ENCODE data around the gene C19orf33.

The C19orf33 gene

DNA sequence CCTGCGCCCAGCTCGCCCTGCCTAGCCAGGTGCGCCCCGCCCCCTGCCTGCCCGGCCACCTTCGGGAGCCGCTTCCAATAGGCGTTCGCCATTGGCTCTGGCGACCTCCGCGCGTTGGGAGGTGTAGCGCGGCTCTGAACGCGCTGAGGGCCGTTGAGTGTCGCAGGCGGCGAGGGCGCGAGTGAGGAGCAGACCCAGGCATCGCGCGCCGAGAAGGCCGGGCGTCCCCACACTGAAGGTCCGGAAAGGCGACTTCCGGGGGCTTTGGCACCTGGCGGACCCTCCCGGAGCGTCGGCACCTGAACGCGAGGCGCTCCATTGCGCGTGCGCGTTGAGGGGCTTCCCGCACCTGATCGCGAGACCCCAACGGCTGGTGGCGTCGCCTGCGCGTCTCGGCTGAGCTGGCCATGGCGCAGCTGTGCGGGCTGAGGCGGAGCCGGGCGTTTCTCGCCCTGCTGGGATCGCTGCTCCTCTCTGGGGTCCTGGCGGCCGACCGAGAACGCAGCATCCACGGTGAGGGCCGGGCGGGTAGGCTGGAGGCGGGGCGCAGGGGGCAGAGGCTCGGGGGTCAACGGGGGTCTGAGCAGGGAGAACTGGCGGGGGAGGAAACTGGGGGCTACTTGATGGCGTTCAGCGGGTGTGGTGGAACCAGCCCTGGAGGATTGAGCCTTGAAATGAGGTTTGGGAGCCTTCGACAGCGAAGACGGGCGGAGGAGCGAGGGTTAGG, 39.4 kb upstream of the C19orf33 start, which contains the start of gene SPINT2:
Gene SPINT2 (plus strand): TSS at position 88 of the 727 bp plus-strand sequence. CDS start 320 bp downstream, at position 408.
- peak; percentile 91 for DNase-seq
- Histone ChIP-seq H4K8ac (ENCODE audit: low read depth, low read length) (no peak within 1 kb of the TSS), H3K27ac (ENCODE audit: low read depth, low read length) (peak within 1 kb of the TSS; percentile 84), H3K4me1 (ENCODE audit: control insufficient read depth, low read depth, low read length) (peaks cover 21% of the 10 kb centered on the region), H2BK5ac (ENCODE audit: low read length) (peak within 1 kb of the TSS; percentile 67), H3K79me1 (ENCODE audit: low read length) (peaks cover 11% of the 10 kb centered on the region), H3K27me3 (ENCODE audit: insufficient read depth, low read length, poor library complexity) (no peaks in the 10 kb centered on the region), H3K79me2 (ENCODE audit: control insufficient read depth, insufficient read depth, low read length) (peaks cover 44% of the 10 kb centered on the region), H2AK5ac (ENCODE audit: low read length) (peak within 1 kb of the TSS; percentile 79), H3K4me2 (ENCODE audit: low read length) (peak within 1 kb of the TSS; percentile 83), H3K56ac (ENCODE audit: low read length) (peak within 1 kb of the TSS; percentile 96), H3K36me3 (ENCODE audit: control insufficient read depth, insufficient read depth, low read length) (no peaks in the 10 kb centered on the region), H3K23ac (ENCODE audit: low read length) (peak within 1 kb of the TSS; percentile 94), H3K9ac (ENCODE audit: low read length) (peak within 1 kb of the TSS; percentile 93), H3K4ac (ENCODE audit: low read depth, low read length) (peak within 1 kb of the TSS; percentile 57), H2BK120ac (ENCODE audit: low read depth, low read length) (no peak within 1 kb of the TSS), H4K5ac (ENCODE audit: low read length) (no peak within 1 kb of the TSS), H3K4me3 (ENCODE audit: low read length) (peak within 1 kb of the TSS; percentile 78), H2BK15ac (replicated peaks; ENCODE audit: low read depth) (no peak within 1 kb of the TSS), H3K18ac (ENCODE audit: low read length) (peak within 1 kb of the TSS; percentile 83)
- no CpG with 5 or more reads among the region's 78 CpGs for WGBS (ENCODE audit: extremely low coverage, insufficient coverage, low lambda C conversion rate)

DNA sequence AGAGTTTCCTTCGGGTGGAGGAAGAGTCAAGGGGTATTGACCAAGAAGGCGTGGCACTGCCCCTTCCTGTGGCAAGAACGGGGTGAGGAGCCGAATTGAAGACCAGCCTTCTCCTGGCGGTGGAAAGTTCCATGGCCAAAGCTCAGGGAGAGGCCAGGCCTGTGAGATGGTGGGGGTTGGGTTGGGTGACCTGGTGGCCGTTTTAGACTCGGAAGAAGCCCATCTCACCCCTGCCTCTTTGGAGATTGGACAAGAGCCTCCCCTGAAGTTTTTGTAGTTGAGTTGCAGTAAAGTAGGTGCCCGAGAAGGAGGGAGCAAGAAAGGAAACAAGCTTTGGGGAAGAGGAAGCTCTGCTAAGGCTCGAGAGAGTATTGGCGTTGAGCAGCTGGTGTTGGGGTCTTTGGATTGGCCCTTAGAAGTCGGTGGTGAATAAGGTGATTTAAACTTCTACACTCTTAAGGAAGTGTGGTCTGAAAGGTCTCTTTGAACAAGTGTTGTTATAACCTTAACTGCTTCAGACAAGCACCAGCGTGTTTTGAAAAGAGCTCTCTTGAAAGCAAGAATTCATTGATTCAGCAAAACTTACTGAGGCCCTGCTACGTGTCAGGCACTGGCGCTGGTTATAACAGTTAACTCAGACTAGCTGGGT, 38.7 kb upstream of the C19orf33 start:
- H2BK15ac ChIP-seq (replicated peaks; ENCODE audit: low read depth): no peak overlapping the region
- H2AK5ac ChIP-seq (ENCODE audit: low read length): peak overlapping the region; percentile 79
- H3K4me3 ChIP-seq (ENCODE audit: low read length): peak overlapping the region; percentile 78
- DNase-seq: peak; percentile 72
- WGBS (ENCODE audit: extremely low coverage, insufficient coverage, low lambda C conversion rate): no CpG with 5 or more reads among the region's 14 CpGs
- peaks cover 23% of the 10 kb centered on the region for H3K4me1 ChIP-seq (ENCODE audit: control insufficient read depth, low read depth, low read length)
- peak overlapping the region; percentile 57 for H3K4ac ChIP-seq (ENCODE audit: low read depth, low read length)
- H3K18ac ChIP-seq (ENCODE audit: low read length): peak overlapping the region; percentile 83
- peak overlapping the region; percentile 83 for H3K4me2 ChIP-seq (ENCODE audit: low read length)
- H3K56ac ChIP-seq (ENCODE audit: low read length): peak overlapping the region; percentile 96
- H4K5ac ChIP-seq (ENCODE audit: low read length): no peak overlapping the region
- peak overlapping the region; percentile 94 for H3K23ac ChIP-seq (ENCODE audit: low read length)
- peaks cover 46% of the 10 kb centered on the region for H3K79me2 ChIP-seq (ENCODE audit: control insufficient read depth, insufficient read depth, low read length)
- H3K36me3 ChIP-seq (ENCODE audit: control insufficient read depth, insufficient read depth, low read length): no peaks in the 10 kb centered on the region
- peak overlapping the region; percentile 67 for H2BK5ac ChIP-seq (ENCODE audit: low read length)
- no peaks in the 10 kb centered on the region for H3K27me3 ChIP-seq (ENCODE audit: insufficient read depth, low read length, poor library complexity)
- no peak overlapping the region for H2BK120ac ChIP-seq (ENCODE audit: low read depth, low read length)
- peak overlapping the region; percentile 93 for H3K9ac ChIP-seq (ENCODE audit: low read length)
- H4K8ac ChIP-seq (ENCODE audit: low read depth, low read length): no peak overlapping the region
- peaks cover 11% of the 10 kb centered on the region for H3K79me1 ChIP-seq (ENCODE audit: low read length)
- peak overlapping the region; percentile 84 for H3K27ac ChIP-seq (ENCODE audit: low read depth, low read length)

DNA sequence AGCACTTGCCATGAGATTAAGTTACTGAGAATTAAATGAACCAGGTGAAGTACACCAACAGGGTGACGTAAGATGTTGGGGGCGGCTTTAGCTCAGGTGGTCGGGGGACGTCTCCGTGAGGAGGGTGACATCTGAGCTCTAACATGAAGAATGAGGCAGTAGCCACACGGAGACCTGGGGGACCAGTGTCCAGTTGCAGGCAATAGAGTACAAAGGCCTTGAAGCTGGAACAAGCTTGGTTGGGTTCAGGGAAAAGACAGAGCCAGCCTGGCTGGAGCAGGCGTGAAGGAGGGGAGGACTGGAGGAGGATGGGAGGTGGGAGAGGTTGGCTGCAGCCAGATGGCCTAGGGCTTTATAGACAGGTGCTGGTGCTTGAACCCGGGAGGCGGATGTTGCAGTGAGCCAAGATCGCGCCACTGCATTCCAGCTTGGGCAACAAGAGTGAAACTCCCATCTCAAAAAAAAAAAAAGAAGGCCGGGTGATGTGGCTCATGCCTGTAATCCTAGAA, 38.1 kb upstream of the C19orf33 start:
- no peak overlapping the region for H2BK5ac ChIP-seq (ENCODE audit: low read length)
- H4K5ac ChIP-seq (ENCODE audit: low read length): no peak overlapping the region
- peaks cover 29% of the 10 kb centered on the region for H3K4me1 ChIP-seq (ENCODE audit: control insufficient read depth, low read depth, low read length)
- peak overlapping the region; percentile 83 for H3K4me2 ChIP-seq (ENCODE audit: low read length)
- no CpG with 5 or more reads among the region's 12 CpGs for WGBS (ENCODE audit: extremely low coverage, insufficient coverage, low lambda C conversion rate)
- no peak overlapping the region for H3K27ac ChIP-seq (ENCODE audit: low read depth, low read length)
- H2BK15ac ChIP-seq (replicated peaks; ENCODE audit: low read depth): no peak overlapping the region
- H3K79me1 ChIP-seq (ENCODE audit: low read length): peaks cover 11% of the 10 kb centered on the region
- H3K18ac ChIP-seq (ENCODE audit: low read length): no peak overlapping the region
- H3K36me3 ChIP-seq (ENCODE audit: control insufficient read depth, insufficient read depth, low read length): no peaks in the 10 kb centered on the region
- H2AK5ac ChIP-seq (ENCODE audit: low read length): no peak overlapping the region
- H3K79me2 ChIP-seq (ENCODE audit: control insufficient read depth, insufficient read depth, low read length): peaks cover 53% of the 10 kb centered on the region
- H3K23ac ChIP-seq (ENCODE audit: low read length): no peak overlapping the region
- no peak overlapping the region for H4K8ac ChIP-seq (ENCODE audit: low read depth, low read length)
- no peak overlapping the region for H3K4ac ChIP-seq (ENCODE audit: low read depth, low read length)
- H3K4me3 ChIP-seq (ENCODE audit: low read length): no peak overlapping the region
- DNase-seq: no peak
- no peak overlapping the region for H2BK120ac ChIP-seq (ENCODE audit: low read depth, low read length)
- H3K27me3 ChIP-seq (ENCODE audit: insufficient read depth, low read length, poor library complexity): no peaks in the 10 kb centered on the region
- peak overlapping the region; percentile 96 for H3K56ac ChIP-seq (ENCODE audit: low read length)
- H3K9ac ChIP-seq (ENCODE audit: low read length): peak overlapping the region; percentile 93

DNA sequence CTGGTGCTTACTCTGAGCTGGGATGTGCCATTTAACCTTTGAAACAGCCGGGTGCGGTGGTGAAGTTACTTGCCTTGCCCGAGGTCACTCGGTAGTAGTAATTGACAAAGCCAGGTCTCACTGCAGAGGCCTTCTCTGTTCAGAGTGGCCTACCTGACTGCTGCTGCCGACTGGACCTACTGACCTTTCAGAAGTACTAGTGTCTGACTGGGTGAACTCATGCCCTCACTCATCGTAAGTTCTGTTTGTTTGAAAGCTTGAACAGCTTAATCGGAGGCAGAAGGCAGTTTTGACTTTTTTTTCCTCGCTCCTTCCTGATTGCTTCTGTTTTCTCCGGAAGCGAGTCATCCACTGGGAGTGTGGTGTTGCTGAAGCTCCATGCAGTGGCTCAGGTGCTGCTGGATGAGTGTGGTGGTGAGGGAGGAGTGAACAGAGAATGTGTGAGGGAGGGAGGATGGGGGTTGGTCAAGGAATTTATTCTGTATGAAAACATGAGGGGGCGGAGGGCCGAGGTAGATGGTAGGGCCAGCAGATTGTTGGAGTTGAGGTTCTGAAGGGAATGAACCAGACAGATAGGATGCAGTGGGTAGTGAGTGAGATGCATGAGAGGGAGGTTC, 37.0 kb upstream of the C19orf33 start:
- H3K27ac ChIP-seq (ENCODE audit: low read depth, low read length): peak overlapping the region; percentile 4
- no peaks in the 10 kb centered on the region for H3K27me3 ChIP-seq (ENCODE audit: insufficient read depth, low read length, poor library complexity)
- no peak overlapping the region for H2BK15ac ChIP-seq (replicated peaks; ENCODE audit: low read depth)
- no peak overlapping the region for H3K23ac ChIP-seq (ENCODE audit: low read length)
- no CpG with 5 or more reads among the region's 12 CpGs for WGBS (ENCODE audit: extremely low coverage, insufficient coverage, low lambda C conversion rate)
- H3K4me3 ChIP-seq (ENCODE audit: low read length): no peak overlapping the region
- no peak overlapping the region for H4K5ac ChIP-seq (ENCODE audit: low read length)
- peaks cover 59% of the 10 kb centered on the region for H3K79me2 ChIP-seq (ENCODE audit: control insufficient read depth, insufficient read depth, low read length)
- H3K9ac ChIP-seq (ENCODE audit: low read length): peak overlapping the region; percentile 43
- no peak overlapping the region for H3K18ac ChIP-seq (ENCODE audit: low read length)
- peaks cover 11% of the 10 kb centered on the region for H3K79me1 ChIP-seq (ENCODE audit: low read length)
- no peak overlapping the region for H4K8ac ChIP-seq (ENCODE audit: low read depth, low read length)
- no peaks in the 10 kb centered on the region for H3K36me3 ChIP-seq (ENCODE audit: control insufficient read depth, insufficient read depth, low read length)
- peak; percentile 62 for DNase-seq
- H2BK120ac ChIP-seq (ENCODE audit: low read depth, low read length): no peak overlapping the region
- peak overlapping the region; percentile 21 for H3K4me2 ChIP-seq (ENCODE audit: low read length)
- H3K4ac ChIP-seq (ENCODE audit: low read depth, low read length): no peak overlapping the region
- H2AK5ac ChIP-seq (ENCODE audit: low read length): no peak overlapping the region
- H2BK5ac ChIP-seq (ENCODE audit: low read length): no peak overlapping the region
- peaks cover 29% of the 10 kb centered on the region for H3K4me1 ChIP-seq (ENCODE audit: control insufficient read depth, low read depth, low read length)
- H3K56ac ChIP-seq (ENCODE audit: low read length): peak overlapping the region; percentile 49

DNA sequence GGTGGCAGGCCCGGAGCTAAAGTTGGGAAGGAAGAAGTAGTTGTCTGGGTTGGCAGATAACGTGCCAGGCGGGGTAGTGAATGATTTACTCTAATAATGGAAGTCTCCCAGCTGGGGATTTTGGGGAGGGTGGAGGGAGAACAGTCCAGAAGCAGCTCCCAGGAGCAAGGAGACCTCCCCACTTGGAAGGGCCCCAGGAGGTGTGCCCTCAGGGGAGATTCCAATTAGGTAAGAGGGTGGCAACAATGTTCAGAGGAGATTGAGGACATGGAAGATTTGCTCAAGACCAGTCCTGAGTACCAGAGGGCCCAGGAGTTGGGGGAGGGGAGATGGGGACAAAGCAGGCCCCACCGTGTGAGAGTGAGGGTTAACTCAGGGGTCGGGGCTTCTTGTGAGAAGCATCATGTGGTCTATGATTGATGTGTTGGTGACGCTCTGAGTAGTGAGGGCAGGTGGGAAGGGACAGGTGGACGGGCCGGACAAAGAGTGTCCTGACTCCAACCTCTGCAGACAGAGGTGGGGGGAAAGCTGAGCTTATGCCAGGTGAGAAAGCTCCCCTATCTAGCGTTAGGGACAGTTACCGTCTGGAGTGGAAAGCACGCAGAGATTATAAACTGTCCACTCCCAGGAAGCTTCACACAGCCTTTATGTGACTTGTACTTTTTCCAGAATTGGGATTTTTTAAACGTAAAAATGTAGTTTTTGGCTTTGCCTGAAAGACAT, 36.1 kb upstream of the C19orf33 start:
- no peak overlapping the region for H2BK120ac ChIP-seq (ENCODE audit: low read depth, low read length)
- no peak overlapping the region for H3K4me3 ChIP-seq (ENCODE audit: low read length)
- no peak overlapping the region for H3K4ac ChIP-seq (ENCODE audit: low read depth, low read length)
- H3K23ac ChIP-seq (ENCODE audit: low read length): no peak overlapping the region
- H2BK15ac ChIP-seq (replicated peaks; ENCODE audit: low read depth): no peak overlapping the region
- H3K79me2 ChIP-seq (ENCODE audit: control insufficient read depth, insufficient read depth, low read length): peaks cover 63% of the 10 kb centered on the region
- peak overlapping the region; percentile 33 for H3K9ac ChIP-seq (ENCODE audit: low read length)
- H2AK5ac ChIP-seq (ENCODE audit: low read length): no peak overlapping the region
- peaks cover 29% of the 10 kb centered on the region for H3K4me1 ChIP-seq (ENCODE audit: control insufficient read depth, low read depth, low read length)
- H3K27me3 ChIP-seq (ENCODE audit: insufficient read depth, low read length, poor library complexity): no peaks in the 10 kb centered on the region
- no CpG with 5 or more reads among the region's 12 CpGs for WGBS (ENCODE audit: extremely low coverage, insufficient coverage, low lambda C conversion rate)
- H3K18ac ChIP-seq (ENCODE audit: low read length): no peak overlapping the region
- no peak overlapping the region for H4K8ac ChIP-seq (ENCODE audit: low read depth, low read length)
- H4K5ac ChIP-seq (ENCODE audit: low read length): no peak overlapping the region
- peaks cover 11% of the 10 kb centered on the region for H3K79me1 ChIP-seq (ENCODE audit: low read length)
- no peaks in the 10 kb centered on the region for H3K36me3 ChIP-seq (ENCODE audit: control insufficient read depth, insufficient read depth, low read length)
- H3K27ac ChIP-seq (ENCODE audit: low read depth, low read length): no peak overlapping the region
- peak overlapping the region; percentile 49 for H3K56ac ChIP-seq (ENCODE audit: low read length)
- H2BK5ac ChIP-seq (ENCODE audit: low read length): no peak overlapping the region
- H3K4me2 ChIP-seq (ENCODE audit: low read length): no peak overlapping the region
- peak; percentile 41 for DNase-seq
